MCF 10A (cell line): Measurements from ENCODE around the gene DRAXIN. TPM values are rescaled to one million over a fixed set of nuclear protein-coding genes. Genes with fewer than 3 reads are reported as not detected.

Experiments
- BruUV-seq: library from RNA; stranded (reverse); fragments of 400-500 nt; replicated peaks from 2 replicates; lab custom pipeline; 2021; lab: Mats Ljungman, UMichigan
- CTCF ChIA-PET: fragments of 300-600 bp; sonication (Branson Sonifier 250); formaldehyde crosslinking; extraction: SDS; loops from one replicate; lab custom pipeline; 2021; ENCODE audit warnings: antibody characterized with exemption, inconsistent platforms; lab: Yijun Ruan, JAX
- POLR2A ChIA-PET: fragments of 300-600, 350-650 bp; sonication (Branson Sonifier 250); formaldehyde crosslinking; extraction: SDS; loops from one replicate; lab custom pipeline; 2020; ENCODE audit warnings: antibody characterized with exemption, inconsistent platforms; lab: Yijun Ruan, JAX
- DNase-seq: peaks from one replicate; pipeline ENCODE4 v3.0.0-alpha.2; 2018; ENCODE audit not compliant: unreplicated experiment
- H3K27ac Mint-ChIP-seq: one replicate; pipeline ENCODE4 v1.8.0; 2022; ENCODE audit warnings: mild to moderate bottlenecking, low read depth, mixed read lengths; ENCODE audit not compliant: unreplicated experiment
- H3K27me3 Mint-ChIP-seq: one replicate; pipeline ENCODE4 v1.8.0; 2022; ENCODE audit warnings: mixed read lengths; ENCODE audit not compliant: insufficient read depth, unreplicated experiment
- H3K36me3 Mint-ChIP-seq: one replicate; pipeline ENCODE4 v1.8.0; 2022; ENCODE audit warnings: mild to moderate bottlenecking, moderate library complexity, mixed read lengths; ENCODE audit not compliant: insufficient read depth, unreplicated experiment
- H3K4me1 Mint-ChIP-seq: one replicate; pipeline ENCODE4 v1.8.0; 2022; ENCODE audit warnings: mixed read lengths; ENCODE audit not compliant: insufficient read depth, unreplicated experiment
- H3K4me3 Mint-ChIP-seq: one replicate; pipeline ENCODE4 v1.8.0; 2022; ENCODE audit warnings: mild to moderate bottlenecking, moderate library complexity, mixed read lengths; ENCODE audit not compliant: unreplicated experiment
- H3K9me3 Mint-ChIP-seq: one replicate; pipeline ENCODE4 v1.8.0; 2022; ENCODE audit warnings: mixed read lengths; ENCODE audit not compliant: unreplicated experiment
- CTCF ChIP-seq: fragments of 200-600 bp; IDR thresholded peaks from one replicate; pipeline ENCODE4 v1.8.0; 2022; ENCODE audit warnings: antibody characterized with exemption, mild to moderate bottlenecking; ENCODE audit not compliant: unreplicated experiment
- intact Hi-C: fragments of 100-400 bp; cut with micrococcal nuclease; formaldehyde crosslinking; loops from 2 replicates; pipeline ENCODE4 v1.14.1; 2022
- total RNA-seq: library from RNA; stranded (reverse); gene quantifications from 2 replicates; pipeline ENCODE4 v1.2.3, GENCODE V29; 2022

DRAXIN gene
- total RNA-seq, 1 experiment from 2014 or later, result 0.07 TPM

DNA sequence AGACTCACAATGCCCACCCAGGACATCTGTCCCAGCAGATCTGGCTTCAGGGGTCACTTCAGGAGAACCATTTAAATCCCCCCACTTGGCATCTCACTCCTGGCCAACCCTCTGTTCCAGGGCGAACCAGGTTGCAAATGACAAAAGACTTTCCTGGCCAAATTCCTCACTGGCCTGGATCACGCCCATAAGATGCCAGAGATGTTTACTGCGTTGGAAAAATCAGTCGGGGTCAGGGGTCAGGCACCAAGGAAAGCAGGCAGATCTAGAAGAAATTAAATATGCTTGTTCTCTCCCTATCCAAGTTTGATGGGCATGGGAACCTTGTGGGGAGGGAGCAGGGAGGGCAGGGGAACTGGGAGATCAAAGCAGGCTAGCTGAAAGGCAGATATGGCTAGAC lies 29.8 kb downstream of the DRAXIN start:
- Mint-ChIP-seq H3K27me3 (no peaks in the 10 kb centered on the region), H3K27ac (no peak overlapping the region), H3K36me3 (no peaks in the 10 kb centered on the region), H3K4me3 (no peak overlapping the region), H3K4me1 (peaks cover 5% of the 10 kb centered on the region), H3K9me3 (no peaks in the 10 kb centered on the region)
- ChIA-PET CTCF (interaction anchor here (0.6 to 4.1 kb wide), 8 partner anchors 11 to 480 kb away, joined by 3 to 27 read pairs (median 4); partner anchors contain the start of genes AGTRAP, FBXO6 and MAD2L2), POLR2A (interaction anchor here (1.4 kb wide), 1 partner anchor 40 kb away, joined by 3 read pairs; no protein-coding TSS in a partner anchor)
- no TSS peak for BruUV-seq
- intact Hi-C loops, result no loop called here
- no peak for DNase-seq
- no peak for TF ChIP-seq CTCF

- H3K36me3 Mint-ChIP-seq, result no peaks in the 10 kb centered on the region
- no peak for TF ChIP-seq CTCF
- CTCF ChIA-PET, result interaction anchor here (0.7 to 4.1 kb wide), 3 partner anchors 56 to 481 kb away, joined by 4 to 27 read pairs (median 4); partner anchors contain the start of gene FBXO6
- intact Hi-C loops, result no loop called here
- no TSS peak for BruUV-seq
- H3K27me3 Mint-ChIP-seq, result no peaks in the 10 kb centered on the region
- no peak overlapping the region for H3K4me3 Mint-ChIP-seq
- H3K4me1 Mint-ChIP-seq, result peaks cover 5% of the 10 kb centered on the region
- POLR2A ChIA-PET, result interaction anchor here (1.3 to 1.4 kb wide), 2 partner anchors 41 to 62 kb away, joined by 3 to 4 read pairs; no protein-coding TSS in a partner anchor
- no peaks in the 10 kb centered on the region for H3K9me3 Mint-ChIP-seq
- no peak overlapping the region for H3K27ac Mint-ChIP-seq
- DNase-seq, result no peak
Observed at GRCh38 chr1:11722538-11722937, 31.0 kb downstream of the DRAXIN start.

- H3K27me3 Mint-ChIP-seq, result no peaks in the 10 kb centered on the region
- H3K27ac Mint-ChIP-seq, result no peak overlapping the region
- intact Hi-C loops, result no loop called here
- no peaks in the 10 kb centered on the region for H3K36me3 Mint-ChIP-seq
- TF ChIP-seq CTCF, result no peak
- no TSS peak for BruUV-seq
- H3K9me3 Mint-ChIP-seq, result no peaks in the 10 kb centered on the region
- DNase-seq, result no peak
- H3K4me3 Mint-ChIP-seq, result no peak overlapping the region
- ChIA-PET CTCF (interaction anchor here (0.6 to 1.0 kb wide), 4 partner anchors 9 to 485 kb away, joined by 3 to 6 read pairs (median 3); no protein-coding TSS in a partner anchor), POLR2A (interaction anchor here (0.7 kb wide), 1 partner anchor 24 kb away, joined by 3 read pairs; no protein-coding TSS in a partner anchor)
- peaks cover 8% of the 10 kb centered on the region for H3K4me1 Mint-ChIP-seq
Observed at GRCh38 chr1:11725616-11726015, 34.1 kb downstream of the DRAXIN start.

GRCh38 chr1:11727119-11727518 lies 35.6 kb downstream of the DRAXIN start:
- POLR2A ChIA-PET, result no interaction called here
- CTCF ChIA-PET, result no interaction called here
- BruUV-seq, result no TSS peak
- peaks cover 9% of the 10 kb centered on the region for H3K4me1 Mint-ChIP-seq
- no peak for TF ChIP-seq CTCF
- no peaks in the 10 kb centered on the region for H3K27me3 Mint-ChIP-seq
- H3K9me3 Mint-ChIP-seq, result no peaks in the 10 kb centered on the region
- H3K36me3 Mint-ChIP-seq, result no peaks in the 10 kb centered on the region
- no peak overlapping the region for H3K27ac Mint-ChIP-seq
- H3K4me3 Mint-ChIP-seq, result no peak overlapping the region
- no peak for DNase-seq
- intact Hi-C loops, result no loop called here
